ENCODE data around the gene TMEM128.
"Not testable (repeated sequence)": the region's sequence is repeated elsewhere in the genome, so short reads cannot be mapped to it uniquely, and the experiment has no call there.

The TMEM128 gene

DNA sequence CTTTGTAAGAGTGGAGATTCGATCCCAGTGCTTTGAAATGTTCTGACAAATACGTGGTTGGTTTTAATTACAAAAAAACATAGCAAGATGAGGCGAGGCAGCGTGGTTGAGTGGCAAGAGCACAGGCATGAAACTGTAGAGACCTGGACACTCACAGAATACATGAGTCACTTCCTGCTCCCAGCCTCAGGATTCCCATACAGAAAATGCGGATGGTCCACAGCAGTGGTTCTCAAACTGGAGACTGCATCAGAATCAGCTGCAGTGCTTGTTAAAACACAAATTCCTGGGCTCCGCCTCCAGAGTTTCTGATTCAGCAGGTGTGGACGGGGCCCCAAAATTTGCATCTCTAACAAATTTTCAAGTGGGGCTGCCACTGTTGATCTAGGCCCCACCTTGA, 31.4 kb downstream of the TMEM128 start:
- TF ChIP-seq ZFX (IDR thresholded peaks at IDR 0.05; ENCODE audit: borderline replicate concordance): no peak
- TF ChIP-seq CTCF (IDR thresholded peaks at IDR 0.05): no peak
- H3K27ac ChIP-seq: no peak overlapping the region

GRCh38 chr4:4213674-4214073, 34.3 kb downstream of the TMEM128 start:
- not testable (repeated sequence) for H3K27ac ChIP-seq

GRCh38 chr4:4206204-4206603, 41.8 kb downstream of the TMEM128 start:
- TF ChIP-seq CTCF (IDR thresholded peaks at IDR 0.05) (no peak), ZFX (IDR thresholded peaks at IDR 0.05; ENCODE audit: borderline replicate concordance) (no peak)
- no peak overlapping the region for H3K27ac ChIP-seq

DNA sequence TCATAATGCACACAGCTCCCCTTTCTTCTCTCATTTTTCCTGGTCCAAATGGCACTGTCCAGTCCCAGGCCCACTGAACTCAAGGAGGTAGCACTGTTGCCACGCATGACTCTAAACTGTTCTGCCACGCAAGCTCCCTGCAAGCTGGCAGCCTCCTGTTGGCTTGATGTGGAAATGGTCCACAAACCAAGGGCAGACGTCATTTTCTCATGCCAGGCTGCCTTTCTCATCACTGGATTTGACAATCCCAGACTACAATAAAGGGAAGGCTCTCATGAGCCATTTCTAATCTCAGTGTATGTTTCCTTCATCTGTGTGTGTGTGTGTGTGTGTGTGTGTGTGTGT, 43.6 kb downstream of the TMEM128 start:
- TF ChIP-seq ZFX (IDR thresholded peaks at IDR 0.05; ENCODE audit: borderline replicate concordance): no peak
- no peak for TF ChIP-seq CTCF (IDR thresholded peaks at IDR 0.05)
- no peak overlapping the region for H3K27ac ChIP-seq

DNA sequence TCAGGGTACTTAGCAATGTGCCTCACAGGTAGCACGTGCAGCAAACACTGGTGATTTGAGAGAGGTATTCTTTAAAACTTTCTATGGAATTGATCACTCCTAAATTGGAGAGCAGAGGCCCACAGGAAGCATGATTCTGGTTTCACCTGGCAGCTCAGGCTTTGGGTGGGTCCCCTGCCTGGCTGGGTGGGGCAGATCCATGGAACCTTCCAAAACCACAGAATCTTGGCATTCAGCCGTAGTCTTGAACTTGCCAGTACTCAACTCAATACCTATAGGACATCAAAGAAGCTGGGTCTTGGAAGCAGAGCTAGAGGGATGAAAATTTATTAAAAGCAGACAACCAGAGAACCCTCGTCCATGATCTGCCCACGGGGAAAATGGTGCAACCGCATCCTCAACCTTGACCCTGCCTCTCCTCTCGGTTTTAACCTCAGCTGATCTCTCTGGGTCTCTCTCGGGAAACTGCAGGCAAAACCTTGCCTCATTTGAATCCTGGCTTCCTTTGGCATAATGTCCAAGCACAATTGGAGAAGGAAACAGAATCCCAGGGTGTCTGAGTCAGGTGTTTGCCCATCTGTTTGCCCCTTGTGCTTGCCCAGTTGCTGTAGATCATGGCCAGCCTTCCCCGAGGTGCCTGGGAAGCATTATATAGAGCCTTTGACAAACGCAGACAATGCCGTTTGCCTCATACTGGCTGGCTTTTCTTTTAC, 44.2 kb downstream of the TMEM128 start:
- TF ChIP-seq ZFX (IDR thresholded peaks at IDR 0.05; ENCODE audit: borderline replicate concordance): no peak
- no peak overlapping the region for H3K27ac ChIP-seq

DNA sequence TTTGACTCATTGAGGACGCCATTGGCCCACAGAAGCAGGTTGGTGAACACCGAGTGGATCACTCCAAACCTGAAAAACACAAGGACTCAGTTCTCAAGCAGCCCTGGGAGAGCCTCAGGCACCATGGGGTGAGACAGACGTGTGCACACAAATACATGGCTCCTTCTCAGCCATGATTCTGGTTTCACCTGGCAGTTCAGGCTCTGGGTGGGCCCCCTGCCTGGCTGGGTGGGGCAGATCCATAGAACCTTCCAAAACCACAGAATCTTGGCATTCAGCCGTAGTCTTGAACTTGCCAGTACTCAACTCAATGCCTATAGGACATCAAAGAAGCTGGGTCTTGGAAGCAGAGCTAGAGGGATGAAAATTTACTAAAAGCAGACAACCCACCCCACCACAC, 45.5 kb downstream of the TMEM128 start:
- no peak for TF ChIP-seq ZFX (IDR thresholded peaks at IDR 0.05; ENCODE audit: borderline replicate concordance)
- no peak for TF ChIP-seq CTCF (IDR thresholded peaks at IDR 0.05)
- H3K27ac ChIP-seq: no peak overlapping the region

- no peak overlapping the region for H3K27ac ChIP-seq
- TF ChIP-seq ZFX (IDR thresholded peaks at IDR 0.05; ENCODE audit: borderline replicate concordance): no peak
- TF ChIP-seq CTCF (IDR thresholded peaks at IDR 0.05): no peak
Measured at GRCh38 chr4:4200624-4201023, 47.4 kb downstream of the TMEM128 start.

- no peak overlapping the region for H3K27ac ChIP-seq
- TF ChIP-seq ZFX (IDR thresholded peaks at IDR 0.05; ENCODE audit: borderline replicate concordance) (no peak), CTCF (IDR thresholded peaks at IDR 0.05) (no peak)
Measured at GRCh38 chr4:4195354-4195753, 52.7 kb downstream of the TMEM128 start.

DNA sequence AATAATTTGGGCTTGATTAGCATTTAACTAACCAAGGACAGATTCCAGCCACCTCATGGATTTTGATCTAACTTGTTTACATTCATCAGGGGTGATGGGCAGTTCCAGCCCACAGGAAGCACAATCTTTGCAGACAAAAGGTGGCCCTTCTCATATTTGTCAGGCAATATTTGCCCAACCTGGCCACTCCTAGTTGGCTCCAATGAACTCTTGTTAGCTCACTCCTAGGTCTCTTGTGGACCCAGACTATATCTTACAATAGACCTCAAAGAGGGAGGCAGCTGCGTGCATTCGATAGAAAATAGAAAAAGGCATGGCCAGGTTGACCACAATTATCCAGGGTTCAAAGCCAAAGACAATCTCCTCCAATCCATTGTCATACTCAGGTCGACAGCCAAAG, 59.5 kb downstream of the TMEM128 start:
- H3K27ac ChIP-seq: not testable (repeated sequence)

All from 22Rv1 (cell line).